LNCaP clone FGC (cell line): Measurements from ENCODE around the gene ZNF473.
"Not testable (repeated sequence)": the region's sequence is repeated elsewhere in the genome, so short reads cannot be mapped to it uniquely, and the experiment has no call there.

ENCODE experiments used
- DNase-seq: peaks from one replicate; pipeline ENCODE4 v3.0.0-alpha.2; 2011; ENCODE audit warnings: low read depth
- H3K4me3 ChIP-seq: 2 replicates; pipeline ENCODE4 v1.5.1; 2011; ENCODE audit warnings: mild to moderate bottlenecking, low read depth, low read length, control low read depth
- TF ChIP-seq, protein P1 (sequence below): IDR thresholded peaks from 2 replicates; pipeline ENCODE4 v1.5.1; 2012; ENCODE audit warnings: mild to moderate bottlenecking; ENCODE audit not compliant: control insufficient read depth, insufficient read depth; ENCODE audit errors: extremely low read depth

Gene ZNF473

GRCh38 chr19:50059045-50059444 is 33.2 kb downstream of the ZNF473 start:
- no peak for DNase-seq
- no peak overlapping the region for H3K4me3 ChIP-seq
- TF ChIP-seq, protein P1, sequence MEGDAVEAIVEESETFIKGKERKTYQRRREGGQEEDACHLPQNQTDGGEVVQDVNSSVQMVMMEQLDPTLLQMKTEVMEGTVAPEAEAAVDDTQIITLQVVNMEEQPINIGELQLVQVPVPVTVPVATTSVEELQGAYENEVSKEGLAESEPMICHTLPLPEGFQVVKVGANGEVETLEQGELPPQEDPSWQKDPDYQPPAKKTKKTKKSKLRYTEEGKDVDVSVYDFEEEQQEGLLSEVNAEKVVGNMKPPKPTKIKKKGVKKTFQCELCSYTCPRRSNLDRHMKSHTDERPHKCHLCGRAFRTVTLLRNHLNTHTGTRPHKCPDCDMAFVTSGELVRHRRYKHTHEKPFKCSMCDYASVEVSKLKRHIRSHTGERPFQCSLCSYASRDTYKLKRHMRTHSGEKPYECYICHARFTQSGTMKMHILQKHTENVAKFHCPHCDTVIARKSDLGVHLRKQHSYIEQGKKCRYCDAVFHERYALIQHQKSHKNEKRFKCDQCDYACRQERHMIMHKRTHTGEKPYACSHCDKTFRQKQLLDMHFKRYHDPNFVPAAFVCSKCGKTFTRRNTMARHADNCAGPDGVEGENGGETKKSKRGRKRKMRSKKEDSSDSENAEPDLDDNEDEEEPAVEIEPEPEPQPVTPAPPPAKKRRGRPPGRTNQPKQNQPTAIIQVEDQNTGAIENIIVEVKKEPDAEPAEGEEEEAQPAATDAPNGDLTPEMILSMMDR, result no peak

- DNase-seq, result no peak
- no peak overlapping the region for H3K4me3 ChIP-seq
- TF ChIP-seq, protein P1, result no peak
Measured at GRCh38 chr19:50060107-50060506, 34.3 kb downstream of the ZNF473 start.

DNA sequence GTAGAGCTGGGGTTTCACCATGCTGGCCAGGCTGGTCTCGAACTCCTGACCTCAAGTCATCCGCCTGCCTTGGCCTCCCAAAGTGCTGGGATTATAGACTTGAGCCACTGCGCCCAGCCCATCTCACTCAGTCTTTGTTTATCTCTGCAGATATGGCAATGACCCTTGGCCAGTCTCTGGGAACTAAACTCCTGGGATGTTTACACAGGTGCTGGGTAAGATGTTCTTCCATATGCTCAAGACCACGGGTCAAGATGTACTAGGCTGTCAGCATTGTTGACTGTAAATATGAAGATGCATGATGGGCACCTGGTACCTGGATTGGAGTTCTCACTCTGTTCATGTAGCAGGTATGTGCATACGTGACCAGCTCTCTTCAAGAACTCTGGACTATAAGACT is 35.8 kb downstream of the ZNF473 start:
- TF ChIP-seq, protein P1, result no peak
- H3K4me3 ChIP-seq, result no peak overlapping the region
- peak; percentile 17 for DNase-seq

GRCh38 chr19:50065938-50066337 is 40.1 kb downstream of the ZNF473 start:
- no peak overlapping the region for H3K4me3 ChIP-seq
- no peak for DNase-seq
- TF ChIP-seq, protein P1, result no peak

- DNase-seq, result no peak
- H3K4me3 ChIP-seq, result no peak overlapping the region
- TF ChIP-seq, protein P1, result no peak
Measured at GRCh38 chr19:50067575-50067974, 41.8 kb downstream of the ZNF473 start.

DNA sequence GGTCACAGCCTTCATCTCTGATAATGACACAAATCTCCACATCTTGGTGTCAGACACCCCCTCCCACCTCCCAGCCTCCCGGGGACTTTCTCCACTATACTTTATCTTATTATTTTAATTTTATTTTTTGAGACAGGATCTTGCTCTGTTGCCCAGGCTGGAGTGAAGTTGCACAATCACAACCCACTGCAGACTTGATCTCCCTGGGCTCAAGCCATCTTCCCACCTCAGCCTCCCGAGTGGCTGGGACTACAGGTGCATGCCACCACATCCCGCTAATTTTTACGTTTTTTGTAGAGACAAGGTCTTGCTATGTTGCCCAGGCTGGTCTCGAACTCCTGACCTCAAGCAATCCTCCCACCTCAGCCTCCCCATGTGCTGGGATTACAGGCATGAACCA is 42.6 kb downstream of the ZNF473 start:
- H3K4me3 ChIP-seq, DNase-seq: not testable (repeated sequence)

- not testable (repeated sequence) for H3K4me3 ChIP-seq, DNase-seq
Measured at GRCh38 chr19:50075076-50075475, 49.3 kb downstream of the ZNF473 start.

DNA sequence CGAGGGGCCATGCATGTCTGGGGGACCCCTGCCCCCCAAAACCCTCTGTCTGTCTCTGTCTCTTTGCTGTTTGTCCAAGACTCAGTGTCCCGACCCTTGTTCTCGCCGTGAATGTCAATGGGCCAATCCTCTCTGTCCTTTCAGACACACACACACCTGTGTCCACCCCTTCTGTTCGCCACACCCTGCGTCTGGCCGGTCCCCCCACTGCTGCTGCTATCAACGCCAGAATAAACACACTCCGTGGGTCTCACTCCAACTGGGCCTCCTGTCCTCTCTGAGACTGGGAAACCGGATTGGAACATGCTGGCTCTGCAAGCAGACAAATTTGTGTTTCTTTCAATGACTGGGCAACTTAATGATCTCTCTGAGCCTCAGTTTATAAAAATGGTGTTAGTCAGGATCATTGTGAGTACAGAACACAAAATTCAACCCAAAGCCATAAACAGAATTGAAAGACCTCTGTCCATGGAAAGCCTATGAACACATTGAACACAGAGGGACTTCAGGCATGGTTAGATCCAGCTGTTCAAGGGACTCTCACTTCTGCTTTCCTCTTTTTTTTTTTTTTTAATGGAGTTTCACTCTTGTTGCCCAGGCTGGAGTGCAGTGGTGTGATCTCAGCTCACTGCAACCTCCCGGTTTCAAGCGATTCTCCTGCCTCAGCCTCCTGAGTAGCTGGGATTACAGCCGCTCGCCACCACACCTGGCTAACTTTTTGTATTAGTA is 50.0 kb downstream of the ZNF473 start:
- not testable (repeated sequence) for DNase-seq, H3K4me3 ChIP-seq

DNA sequence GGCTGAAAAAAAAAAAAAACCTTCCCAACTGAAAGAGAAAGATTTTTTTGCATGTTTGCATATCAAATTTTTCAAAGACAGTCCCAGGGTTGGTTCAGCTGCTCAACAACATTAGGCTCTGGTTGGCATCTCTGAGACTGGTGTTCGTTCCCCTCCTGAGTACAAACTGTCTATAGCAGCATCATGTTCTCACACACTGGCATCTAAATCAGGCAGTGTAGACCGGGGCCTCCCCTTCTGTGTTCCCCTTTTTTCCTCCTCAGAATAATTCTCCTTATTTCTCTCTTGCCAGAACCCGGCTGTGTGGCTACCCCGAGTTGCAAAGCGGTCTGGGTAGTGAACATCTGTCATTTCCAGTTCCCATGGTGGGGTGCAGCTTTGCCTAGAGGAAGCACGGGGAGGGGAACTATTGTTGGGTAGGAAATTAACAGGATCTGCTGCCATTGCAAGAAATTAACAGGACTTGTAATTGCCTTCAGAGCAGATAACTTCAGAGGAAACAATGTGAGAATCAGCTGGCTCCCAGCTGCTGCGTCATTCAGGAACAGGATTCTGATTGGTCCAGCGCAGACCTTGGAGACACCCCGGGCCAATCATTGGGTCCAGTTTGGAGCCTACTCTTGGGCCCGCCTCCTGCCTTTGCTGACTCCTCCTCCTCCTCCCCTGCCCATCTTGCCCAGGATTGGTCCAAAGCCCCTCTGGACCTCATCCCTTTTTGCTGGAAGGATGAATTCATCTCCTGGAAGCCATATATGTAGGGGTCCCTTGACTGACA is 51.0 kb downstream of the ZNF473 start:
- H3K4me3 ChIP-seq, DNase-seq: not testable (repeated sequence)

DNA sequence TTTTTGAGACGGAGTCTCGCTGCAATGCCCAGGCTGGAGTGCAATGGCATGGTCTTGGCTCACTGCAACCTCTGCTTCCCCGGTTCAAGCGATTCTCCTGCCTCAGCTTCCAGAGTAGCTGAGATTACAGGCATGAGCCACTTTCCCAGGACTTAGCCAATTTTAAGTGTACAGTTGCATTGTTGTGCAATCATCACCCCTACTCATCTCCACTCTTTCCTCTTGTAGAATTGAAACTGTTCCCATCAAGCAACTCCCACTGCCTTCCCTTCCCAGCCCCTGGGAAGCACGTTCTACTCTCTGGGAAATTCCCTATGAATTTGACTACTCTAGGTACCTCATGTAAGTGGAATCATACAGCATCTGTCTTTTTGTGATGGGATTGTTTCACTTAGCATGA is 53.2 kb downstream of the ZNF473 start:
- DNase-seq, result not testable (repeated sequence)

DNA sequence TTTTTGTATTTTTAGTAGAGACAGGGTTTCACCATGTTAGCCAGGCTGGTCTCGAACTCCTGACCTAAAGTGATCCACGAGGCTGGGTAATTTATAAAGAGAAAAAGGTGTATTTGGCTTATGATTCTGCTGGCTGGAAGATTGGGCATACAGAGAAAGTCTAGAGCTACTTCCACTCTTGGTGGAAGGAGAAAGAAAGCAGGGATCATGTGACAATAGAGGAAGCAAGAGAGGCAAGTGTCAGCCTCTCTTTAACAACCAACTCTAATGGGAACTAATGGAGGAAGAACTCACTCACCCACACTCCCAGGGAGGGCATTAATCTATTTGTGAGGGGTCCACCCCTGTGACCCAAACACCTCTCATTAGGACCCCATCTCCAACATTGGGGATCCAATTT is 58.6 kb downstream of the ZNF473 start:
- H3K4me3 ChIP-seq, DNase-seq: not testable (repeated sequence)

More for the DNA sequence above, 53.2 kb downstream of the ZNF473 start:
- H3K4me3 ChIP-seq, result not testable (repeated sequence)

DNA sequence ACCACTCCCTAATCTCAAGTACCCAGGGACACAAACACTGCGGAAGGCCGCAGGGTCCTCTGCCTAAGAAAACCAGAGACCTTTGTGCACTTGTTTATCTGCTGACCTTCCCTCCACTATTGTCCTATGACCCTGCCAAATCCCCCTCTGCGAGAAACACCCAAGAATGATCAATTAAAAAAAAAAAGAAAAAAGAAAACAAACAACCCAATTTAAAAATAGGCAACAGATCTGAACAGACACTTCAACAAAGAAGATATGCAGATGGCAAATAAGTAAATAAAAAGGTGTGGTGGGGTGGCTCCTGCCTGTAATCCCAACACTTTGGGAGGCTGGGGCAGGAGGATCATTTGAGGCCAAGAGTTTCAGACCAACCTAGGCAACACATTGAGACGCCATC is 61.3 kb downstream of the ZNF473 start:
- H3K4me3 ChIP-seq, result not testable (repeated sequence)

DNA sequence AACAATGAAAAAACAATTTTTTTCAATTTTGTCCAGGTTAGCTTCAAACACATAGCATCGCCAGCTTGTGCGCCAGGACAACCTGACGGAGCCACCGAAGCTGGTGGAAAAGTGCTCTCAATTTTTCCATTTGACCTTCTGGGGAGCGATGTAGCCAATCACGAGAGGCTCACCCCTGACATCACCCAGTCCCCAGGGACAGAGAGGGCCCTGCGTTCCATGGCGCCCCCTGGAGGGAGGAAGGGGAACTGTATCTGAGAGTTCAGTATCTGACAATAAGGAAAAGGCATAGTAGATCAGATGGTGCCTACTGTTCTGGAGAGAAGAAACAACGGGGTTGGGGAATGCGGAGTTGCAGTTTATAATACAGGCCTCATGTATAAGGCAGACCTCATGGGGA is 64.9 kb downstream of the ZNF473 start:
- DNase-seq, H3K4me3 ChIP-seq: not testable (repeated sequence)

More for the DNA sequence above, 61.3 kb downstream of the ZNF473 start:
- DNase-seq, result not testable (repeated sequence)
